Caco-2 (cell line): ENCODE measurements around the gene BTF3. TPM values are rescaled to one million over a fixed set of nuclear protein-coding genes. Genes with fewer than 3 reads are reported as not detected.

Source experiments
- BruUV-seq: library from RNA; stranded (reverse); fragments of 400-500 nt; replicated peaks from 2 replicates; lab custom pipeline; 2021; lab: Mats Ljungman, UMichigan
- CTCF ChIA-PET: fragments of 300-600 bp; sonication (Branson Sonifier 250); formaldehyde crosslinking; loops from one replicate; lab custom pipeline; 2022; ENCODE audit warnings: antibody characterized with exemption; lab: Charles Lee
- POLR2A ChIA-PET: fragments of 300-600 bp; sonication (Branson Sonifier 250); formaldehyde crosslinking; loops from one replicate; lab custom pipeline; 2022; ENCODE audit warnings: antibody characterized with exemption; lab: Charles Lee
- DNase-seq, 2 experiments: peaks; one replicate each; pipeline versions ENCODE4 v3.0.0 to v3.0.0-alpha.2; 2020 to 2022
- H3K27me3 ChIP-seq: replicated peaks from 2 replicates; pipeline ENCODE4 v1.6.0; 2011; ENCODE audit warnings: low read length; ENCODE audit not compliant: control insufficient read depth, insufficient read depth
- H3K36me3 ChIP-seq: 2 replicates; pipeline ENCODE4 v1.5.1; 2011; ENCODE audit warnings: low read length; ENCODE audit not compliant: control insufficient read depth, insufficient read depth
- H3K4me1 ChIP-seq: fragments of 250-450 bp; sonication (Bioruptor Pico); 2 replicates; pipeline ENCODE4 v1.5.1; 2020; ENCODE audit warnings: mild to moderate bottlenecking
- H3K4me3 ChIP-seq: 2 replicates; pipeline ENCODE4 v1.5.1; 2011; ENCODE audit warnings: low read depth, mild to moderate bottlenecking, control low read depth, low read length
- H3K9me3 ChIP-seq: fragments of 250-450 bp; sonication (Bioruptor Pico); 2 replicates; pipeline ENCODE4 v1.5.1; 2020; ENCODE audit warnings: mild to moderate bottlenecking, moderate library complexity
- H3K27ac Mint-ChIP-seq: one replicate; pipeline ENCODE4 v1.8.0; 2022; ENCODE audit warnings: mixed read lengths; ENCODE audit not compliant: unreplicated experiment
- H3K27me3 Mint-ChIP-seq: one replicate; pipeline ENCODE4 v1.8.0; 2022; ENCODE audit warnings: mixed read lengths; ENCODE audit not compliant: insufficient read depth, unreplicated experiment
- H3K36me3 Mint-ChIP-seq: one replicate; pipeline ENCODE4 v1.8.0; 2022; ENCODE audit warnings: mild to moderate bottlenecking, mixed read lengths; ENCODE audit not compliant: insufficient read depth, unreplicated experiment
- H3K4me1 Mint-ChIP-seq: one replicate; pipeline ENCODE4 v1.8.0; 2022; ENCODE audit warnings: low read depth, mixed read lengths; ENCODE audit not compliant: unreplicated experiment
- H3K4me3 Mint-ChIP-seq: one replicate; pipeline ENCODE4 v1.8.0; 2022; ENCODE audit warnings: mild to moderate bottlenecking, moderate library complexity, mixed read lengths; ENCODE audit not compliant: unreplicated experiment
- H3K9me3 Mint-ChIP-seq: one replicate; pipeline ENCODE4 v1.8.0; 2022; ENCODE audit warnings: mixed read lengths; ENCODE audit not compliant: unreplicated experiment
- CTCF ChIP-seq, 2 experiments: fragments of 200-600 bp in 1 of 2; IDR thresholded peaks; 1 replicate in 1 of 2; 2 replicates in 1 of 2; pipeline versions ENCODE4 v1.5.1 to v1.8.0; 2011 to 2022; ENCODE audit warnings: antibody characterized with exemption in 1 of 2, control low read depth in 1 of 2, inconsistent platforms in 1 of 2, low read depth in 1 of 2, low read length in 1 of 2, mild to moderate bottlenecking in 1 of 2, moderate library complexity in 1 of 2; ENCODE audit not compliant: insufficient read depth in 1 of 2, severe bottlenecking in 1 of 2, unreplicated experiment in 1 of 2
- intact Hi-C: fragments of 100-400 bp; cut with micrococcal nuclease; formaldehyde crosslinking; loops from one replicate; pipeline ENCODE4 v1.10.0; 2022; ENCODE audit not compliant: unreplicated experiment
- total RNA-seq: library from RNA; stranded (reverse); gene quantifications from 2 replicates; pipeline ENCODE4 v1.2.3, GENCODE V29; 2022

BTF3 gene
- total RNA-seq, 1 experiment from 2014 or later: 653 TPM

- Mint-ChIP-seq H3K4me1 (no peaks in the 10 kb centered on the region), H3K9me3 (no peaks in the 10 kb centered on the region), H3K27ac (no peak overlapping the region), H3K27me3 (no peaks in the 10 kb centered on the region), H3K36me3 (no peaks in the 10 kb centered on the region), H3K4me3 (no peak overlapping the region)
- no peaks in the 10 kb centered on the region for H3K4me1 ChIP-seq
- BruUV-seq: no TSS peak
- H3K9me3 ChIP-seq: no peaks in the 10 kb centered on the region
- intact Hi-C loops: no loop called here
- no peaks in the 10 kb centered on the region for H3K36me3 ChIP-seq
- POLR2A ChIA-PET: interaction anchor here (0.7 kb wide), 1 partner anchor 11 kb away, joined by 4 read pairs; the partner anchor contains the start of gene BTF3
- DNase-seq: no peak
- H3K27me3 ChIP-seq: no peaks in the 10 kb centered on the region
- no peak for TF ChIP-seq CTCF (IDR thresholded peaks at IDR 0.05; ENCODE audit: insufficient read depth in 1 of 2, low read depth in 1 of 2, low read length in 1 of 2, severe bottlenecking in 1 of 2, unreplicated experiment in 1 of 2)
- H3K4me3 ChIP-seq: no peak overlapping the region
- CTCF ChIA-PET: no interaction called here
Observed at GRCh38 chr5:73487815-73488214, 10.4 kb upstream of the BTF3 start.

GRCh38 chr5:73488806-73489205 lies 9.4 kb upstream of the BTF3 start:
- no peaks in the 10 kb centered on the region for H3K36me3 ChIP-seq
- H3K27me3 ChIP-seq: no peaks in the 10 kb centered on the region
- no TSS peak for BruUV-seq
- Mint-ChIP-seq H3K27me3 (no peaks in the 10 kb centered on the region), H3K9me3 (no peaks in the 10 kb centered on the region), H3K4me1 (no peaks in the 10 kb centered on the region), H3K36me3 (no peaks in the 10 kb centered on the region), H3K27ac (no peak overlapping the region), H3K4me3 (no peak overlapping the region)
- no peak overlapping the region for H3K4me3 ChIP-seq
- H3K4me1 ChIP-seq: no peaks in the 10 kb centered on the region
- no peak for DNase-seq
- POLR2A ChIA-PET: no interaction called here
- intact Hi-C loops: no loop called here
- no peak for TF ChIP-seq CTCF (IDR thresholded peaks at IDR 0.05; ENCODE audit: insufficient read depth in 1 of 2, low read depth in 1 of 2, low read length in 1 of 2, severe bottlenecking in 1 of 2, unreplicated experiment in 1 of 2)
- H3K9me3 ChIP-seq: no peaks in the 10 kb centered on the region
- CTCF ChIA-PET: no interaction called here

GRCh38 chr5:73490088-73490487 lies 8.2 kb upstream of the BTF3 start:
- H3K4me3 Mint-ChIP-seq: no peak overlapping the region
- no peaks in the 10 kb centered on the region for H3K27me3 Mint-ChIP-seq
- no peak overlapping the region for H3K4me3 ChIP-seq
- no peaks in the 10 kb centered on the region for H3K4me1 Mint-ChIP-seq
- no peaks in the 10 kb centered on the region for H3K9me3 ChIP-seq
- TF ChIP-seq CTCF (IDR thresholded peaks at IDR 0.05; ENCODE audit: insufficient read depth in 1 of 2, low read depth in 1 of 2, low read length in 1 of 2, severe bottlenecking in 1 of 2, unreplicated experiment in 1 of 2): no peak
- DNase-seq: no peak
- CTCF ChIA-PET: interaction anchor here (0.7 kb wide), 1 partner anchor 543 kb away, joined by 4 read pairs; no protein-coding TSS in a partner anchor
- BruUV-seq: no TSS peak
- H3K27me3 ChIP-seq: no peaks in the 10 kb centered on the region
- no peaks in the 10 kb centered on the region for H3K36me3 ChIP-seq
- H3K4me1 ChIP-seq: no peaks in the 10 kb centered on the region
- H3K36me3 Mint-ChIP-seq: no peaks in the 10 kb centered on the region
- intact Hi-C loops: no loop called here
- POLR2A ChIA-PET: no interaction called here
- H3K9me3 Mint-ChIP-seq: no peaks in the 10 kb centered on the region
- H3K27ac Mint-ChIP-seq: no peak overlapping the region
